Right lobe of liver (tissue), 4 donors: ENCODE data around the gene PCGF5.
"Not testable (repeated sequence)": the region's sequence is repeated elsewhere in the genome, so short reads cannot be mapped to it uniquely, and the experiment has no call there.

ENCODE experiments used
- CTCF ChIP-seq, 4 donors: fragments of 200-600 bp in 3 of 4; fragments of 450-650 bp in 1 of 4; IDR thresholded peaks; one replicate each; pipeline versions ENCODE4 v1.5.1 to v1.8.0; 2016 to 2022; ENCODE audit warnings: antibody characterized with exemption in 4 of 4, mild to moderate bottlenecking in 2 of 4
- POLR2A ChIP-seq: fragments of 450-650 bp; IDR thresholded peaks from one replicate; pipeline ENCODE4 v1.6.1; 2017; ENCODE audit warnings: antibody characterized with exemption, mild to moderate bottlenecking
- donor health status: DM: no; HTN: no; CAD: no.
- donor health status: DM: no; HTN: no; CAD: no.
- donor health status: DM: no; HTN: yes; CAD: no.

GRCh38 chr10:91188010-91188409, 32.5 kb upstream of the PCGF5 start:
- not testable (repeated sequence) for TF ChIP-seq CTCF (IDR thresholded peaks at IDR 0.05); POLR2A
